HG03558 (cell line): Measurements from ENCODE around the gene UTS2B.

Experiments
- ATAC-seq: cut with Tn5 transposase; IDR thresholded peaks from one replicate; pipeline ENCODE4 v1.9.1; 2021; ENCODE audit warnings: moderate number of reproducible peaks; ENCODE audit not compliant: unreplicated experiment; ENCODE audit errors: extremely low read depth

The UTS2B gene

DNA sequence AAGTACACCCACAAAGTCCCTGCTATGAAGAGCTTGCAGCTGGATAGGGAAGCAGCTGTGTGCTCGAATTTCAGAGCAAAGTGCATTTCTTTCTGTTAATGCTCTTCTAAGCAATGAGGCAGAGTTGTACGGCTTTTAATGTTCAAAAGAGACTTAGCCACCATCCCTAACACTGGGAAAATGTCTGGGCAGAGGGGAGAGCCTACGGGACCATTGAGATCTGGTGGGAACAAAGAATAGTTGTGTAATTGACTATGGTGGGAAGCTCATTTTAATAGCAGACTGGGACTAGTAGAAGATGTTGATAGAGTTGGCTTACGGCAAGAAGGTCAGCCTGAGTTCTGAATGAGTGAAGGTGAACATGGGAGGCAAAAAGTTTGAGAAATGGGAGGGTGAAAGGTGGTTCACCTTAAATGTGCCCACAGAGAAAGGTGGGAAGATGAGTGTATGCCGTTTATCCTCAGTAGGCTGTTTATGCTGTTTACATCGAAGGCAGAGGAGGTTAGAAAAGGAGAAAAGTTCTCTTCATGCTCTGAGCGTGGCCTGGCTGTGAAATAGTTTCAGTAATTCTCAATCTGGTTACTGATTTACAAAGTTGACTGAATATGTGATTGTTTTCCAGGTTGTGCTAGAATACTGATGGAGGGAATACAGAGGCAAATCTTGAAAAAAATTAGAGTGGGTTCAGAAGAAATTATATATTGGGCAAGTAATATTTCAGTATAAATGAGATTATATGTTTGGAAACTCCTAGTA, 22.9 kb upstream of the UTS2B start:
- peak; percentile 23 for ATAC-seq

DNA sequence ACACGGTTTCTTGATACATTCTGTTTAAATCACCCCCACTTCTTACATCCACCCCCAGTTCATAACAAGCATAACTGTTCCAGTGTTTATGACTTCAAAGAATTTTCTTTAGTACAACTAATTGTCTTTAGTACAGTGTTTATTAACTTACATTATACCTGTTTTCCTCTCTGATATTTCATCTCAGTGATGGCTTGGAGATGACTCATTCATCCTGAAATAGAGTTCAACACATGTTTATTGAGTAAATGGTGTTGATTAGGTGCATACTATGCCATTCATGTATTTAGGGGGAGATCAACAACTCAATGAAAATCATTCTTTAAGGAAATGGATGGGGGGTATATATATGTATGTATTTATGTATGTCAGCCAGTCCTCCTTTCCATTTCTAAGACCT, 21.7 kb upstream of the UTS2B start:
- no peak for ATAC-seq

DNA sequence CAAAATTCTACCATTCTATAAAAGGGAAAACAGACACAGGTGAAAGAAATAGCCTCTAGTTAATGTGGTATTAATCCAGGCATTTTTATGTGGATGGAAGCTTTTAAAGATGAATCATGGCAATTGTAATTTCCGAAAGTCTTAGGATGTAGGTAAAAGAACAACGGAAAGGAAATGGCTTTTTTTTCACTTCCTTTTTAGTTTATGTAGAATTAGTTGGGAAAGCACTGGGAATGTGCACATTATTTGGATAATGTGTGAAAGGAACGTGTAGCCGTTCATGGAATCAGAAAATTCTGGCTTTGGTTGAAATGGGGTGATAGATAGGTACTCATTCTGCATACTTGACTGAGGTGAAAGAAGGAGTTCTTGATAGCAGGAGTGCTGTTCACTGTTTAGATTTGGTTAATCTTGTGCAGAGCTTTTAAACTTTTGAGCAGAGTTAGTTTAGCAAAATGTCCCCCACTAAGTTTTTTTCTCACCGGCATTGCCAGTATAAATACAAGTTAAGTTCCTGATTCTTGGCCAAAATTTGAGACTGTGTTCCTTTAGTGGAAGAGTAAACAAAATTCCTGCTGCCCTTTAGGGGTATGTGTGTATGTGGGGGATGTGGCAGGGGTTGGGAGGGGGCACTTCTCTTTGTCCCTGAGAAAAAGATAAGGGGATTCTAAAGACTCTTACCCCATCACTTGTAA, 20.2 kb upstream of the UTS2B start:
- no peak for ATAC-seq

DNA sequence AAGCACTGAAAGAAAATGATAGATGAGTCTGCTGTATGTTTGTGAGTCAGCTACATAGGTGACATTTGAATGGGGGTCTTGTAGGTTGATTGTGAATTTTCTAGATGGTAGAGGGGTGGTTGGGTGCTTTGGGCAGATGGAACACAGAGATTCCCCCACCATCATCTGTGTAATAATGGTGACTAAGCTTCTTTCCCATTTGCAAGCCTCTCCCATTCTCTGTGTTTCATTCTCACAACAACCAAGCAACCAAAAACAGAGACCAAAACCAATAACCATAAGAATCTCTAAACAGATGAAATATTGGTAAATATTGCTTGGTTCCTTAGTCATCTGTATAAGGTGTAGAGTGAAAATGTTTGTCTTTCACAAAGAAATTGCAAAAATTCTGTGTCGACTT, 17.8 kb upstream of the UTS2B start:
- ATAC-seq = no peak

DNA sequence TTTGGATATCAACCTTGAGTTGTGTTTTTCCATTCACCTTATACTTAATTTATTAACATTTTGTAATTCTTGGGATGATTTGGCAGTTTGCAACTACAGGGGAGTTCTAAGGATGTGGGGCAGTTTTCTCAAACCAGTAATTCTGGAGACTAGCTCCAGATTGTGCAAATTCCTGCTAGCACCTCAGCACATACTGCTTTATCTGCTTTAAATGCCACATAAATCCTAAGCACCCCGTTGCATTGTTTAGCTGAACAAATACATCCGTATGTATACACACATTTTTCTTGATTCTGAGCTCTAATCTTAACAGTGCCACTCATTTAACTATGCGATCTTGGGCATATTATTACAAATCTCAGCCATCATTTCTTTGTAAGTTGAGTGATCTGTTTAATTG, 16.9 kb upstream of the UTS2B start:
- ATAC-seq = no peak

DNA sequence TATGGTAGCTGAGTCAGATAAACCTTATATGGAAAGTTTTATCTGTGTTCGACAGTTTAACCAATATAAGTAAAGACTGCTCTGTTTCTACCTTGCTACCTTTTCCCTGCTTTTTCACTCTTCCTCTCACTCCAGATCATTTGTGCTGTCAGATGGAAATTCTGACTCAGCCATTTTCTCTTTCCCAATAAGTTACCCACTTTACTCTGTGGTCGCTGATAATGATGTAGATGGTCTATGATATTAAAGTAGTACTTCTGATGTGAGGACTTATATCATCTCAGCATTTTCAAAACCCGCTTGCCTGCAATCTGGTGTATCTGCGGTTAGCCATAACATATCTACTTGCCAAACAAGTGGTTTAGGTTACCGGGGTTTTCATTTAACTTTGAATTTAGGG, 15.0 kb upstream of the UTS2B start:
- ATAC-seq = no peak

DNA sequence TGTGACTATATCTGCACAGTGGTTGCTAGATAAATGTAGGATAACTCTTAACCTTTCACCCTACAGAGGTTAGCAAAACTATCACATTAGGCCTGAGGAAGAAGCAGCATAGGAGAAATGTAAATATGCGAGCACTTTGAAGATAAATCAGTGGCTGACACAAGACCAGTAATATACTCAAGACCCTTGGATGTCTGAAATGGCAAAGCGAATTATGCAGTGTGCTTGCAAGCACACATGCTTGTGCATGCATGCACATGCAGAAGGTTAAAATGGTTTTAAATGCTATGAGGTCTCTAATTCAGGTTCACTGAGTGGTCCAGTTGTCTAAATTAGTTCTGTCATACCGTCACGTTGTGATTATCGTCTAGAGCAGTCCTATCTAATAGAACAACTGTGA, 13.6 kb upstream of the UTS2B start:
- no peak for ATAC-seq

DNA sequence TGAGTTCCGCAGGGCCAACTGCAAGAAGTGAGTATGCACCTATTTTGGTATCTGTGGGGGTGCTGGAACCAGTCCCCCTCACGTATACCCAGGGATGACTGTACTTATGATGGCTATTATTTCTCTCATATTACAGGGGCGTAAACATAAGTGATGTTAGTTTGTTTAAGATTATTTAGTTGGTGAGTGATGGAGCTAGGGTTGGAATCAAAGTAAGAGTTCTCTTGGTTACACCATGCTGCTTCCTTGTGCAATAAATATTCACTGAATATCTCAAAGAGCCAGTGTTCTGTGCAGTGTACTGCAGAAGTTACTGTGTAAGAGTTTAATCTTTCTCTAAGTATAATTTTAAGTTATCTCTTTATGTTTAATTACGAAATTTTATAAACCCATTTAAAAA, 12.8 kb upstream of the UTS2B start:
- no peak for ATAC-seq

DNA sequence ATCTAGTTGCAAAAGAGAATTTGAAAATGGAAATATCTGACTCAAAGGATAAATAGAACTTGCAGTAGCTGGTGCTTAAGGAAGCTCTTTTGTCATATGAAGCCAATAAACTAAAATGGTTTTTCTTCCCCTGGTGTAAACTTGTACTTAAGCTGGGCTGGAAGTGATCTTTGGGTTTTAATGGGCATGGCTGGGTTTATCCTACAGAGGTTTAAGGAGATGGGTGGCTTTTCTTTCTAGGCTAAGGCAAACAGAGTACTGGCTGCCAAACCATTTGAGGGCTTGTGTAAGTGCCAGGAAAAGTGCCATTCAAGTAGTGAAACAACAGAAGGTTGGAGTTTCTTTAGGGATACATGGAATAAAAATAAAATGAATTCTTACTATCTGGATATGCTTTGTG, 12.1 kb upstream of the UTS2B start:
- no peak for ATAC-seq

DNA sequence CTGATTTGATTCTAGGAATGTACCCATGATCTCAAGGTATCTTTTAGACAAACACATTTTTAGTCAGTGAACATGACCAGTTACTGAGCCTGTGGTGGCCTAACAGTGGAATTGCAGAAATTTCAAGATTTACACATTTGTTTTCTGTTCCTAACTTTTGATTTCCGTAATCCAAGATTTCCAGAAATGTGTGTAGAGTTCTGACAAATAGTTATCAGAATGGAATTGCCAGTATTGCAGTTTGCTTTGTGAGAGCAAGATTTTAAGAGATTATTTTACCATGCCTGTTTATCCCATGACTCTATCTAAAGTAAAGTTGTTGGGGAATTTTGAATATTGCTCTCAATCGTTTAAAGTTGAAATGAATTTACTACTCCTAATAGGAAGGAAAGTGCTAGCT, 11.7 kb upstream of the UTS2B start:
- no peak for ATAC-seq

DNA sequence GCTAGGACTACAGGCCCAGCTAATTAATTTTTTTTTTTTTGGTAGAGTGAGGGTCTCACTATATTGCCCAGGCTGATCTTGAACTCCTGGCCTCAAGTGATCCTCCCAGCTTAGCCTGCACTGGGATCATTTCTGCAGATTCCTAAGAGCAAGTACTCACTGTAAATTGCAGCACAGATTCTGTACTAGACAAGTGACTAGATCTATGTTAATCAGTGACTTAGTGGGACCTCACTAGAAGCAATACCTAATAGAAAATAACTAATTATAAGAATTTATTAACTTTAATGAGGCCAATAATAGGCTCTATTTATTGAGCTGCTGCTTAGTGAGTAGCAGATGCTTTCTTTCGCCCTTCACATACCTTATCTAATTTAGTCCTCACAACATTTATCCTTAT, 10.6 kb upstream of the UTS2B start:
- ATAC-seq = no peak

DNA sequence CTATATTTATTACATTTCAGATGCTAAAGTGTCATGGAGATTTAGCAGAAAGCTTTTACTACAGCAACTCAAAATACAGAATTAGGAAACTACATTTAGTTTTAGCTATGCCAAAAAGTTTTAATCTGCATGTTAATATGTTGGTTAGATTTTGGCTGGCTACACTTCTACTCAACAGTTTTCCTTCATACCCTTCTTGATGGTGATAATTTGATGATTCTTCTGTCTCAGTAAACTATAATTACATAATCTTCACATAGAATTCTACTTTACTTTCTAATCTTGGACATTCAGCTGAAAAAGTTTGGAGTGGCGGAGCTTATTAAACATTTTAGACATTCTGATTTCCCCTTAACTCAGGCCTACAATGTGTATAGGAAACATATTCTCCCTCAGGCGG, 10.0 kb upstream of the UTS2B start:
- ATAC-seq = no peak

DNA sequence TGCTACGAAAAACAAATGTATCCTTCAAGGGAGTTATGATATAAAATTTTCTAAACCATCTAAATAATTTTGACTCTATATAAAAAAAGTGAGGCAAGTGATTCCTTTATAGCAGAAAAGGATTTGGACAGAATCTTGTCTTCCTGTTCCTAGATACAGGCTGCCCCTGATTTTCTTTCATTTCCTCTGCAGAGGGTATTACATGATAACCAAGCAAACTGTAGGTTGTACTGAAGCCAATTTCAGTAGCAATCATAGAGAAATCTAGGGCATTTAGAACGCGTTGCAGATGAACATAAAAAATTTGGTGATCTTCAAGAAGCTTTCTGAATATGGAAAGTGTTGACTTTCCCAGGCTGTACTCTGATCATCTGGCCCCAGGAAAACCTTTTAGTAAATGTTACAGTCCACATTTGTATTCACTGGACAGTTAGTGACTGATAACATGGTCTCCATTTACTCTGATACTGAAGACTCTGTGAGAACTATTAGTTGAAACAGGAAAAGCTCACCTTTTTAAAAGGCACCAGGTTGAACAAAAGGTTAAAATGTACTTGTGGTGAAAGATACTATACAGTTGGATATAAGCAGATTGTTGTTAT, 9.1 kb upstream of the UTS2B start:
- ATAC-seq = no peak

DNA sequence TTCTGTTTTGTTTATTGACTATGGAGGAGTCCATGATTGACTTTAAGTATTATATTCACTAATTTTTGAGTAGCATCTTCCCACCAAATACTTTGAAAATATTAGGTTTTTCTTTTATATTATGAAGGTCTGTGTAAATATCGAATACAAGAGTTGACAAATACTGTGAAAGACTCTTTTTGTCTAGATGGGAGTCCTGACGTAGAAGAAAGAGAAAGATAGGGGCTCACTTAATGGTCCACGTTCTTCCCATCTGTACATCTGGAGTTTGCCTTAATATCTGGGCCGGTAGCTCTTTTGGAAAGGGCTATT, 7.8 kb upstream of the UTS2B start:
- ATAC-seq = no peak

DNA sequence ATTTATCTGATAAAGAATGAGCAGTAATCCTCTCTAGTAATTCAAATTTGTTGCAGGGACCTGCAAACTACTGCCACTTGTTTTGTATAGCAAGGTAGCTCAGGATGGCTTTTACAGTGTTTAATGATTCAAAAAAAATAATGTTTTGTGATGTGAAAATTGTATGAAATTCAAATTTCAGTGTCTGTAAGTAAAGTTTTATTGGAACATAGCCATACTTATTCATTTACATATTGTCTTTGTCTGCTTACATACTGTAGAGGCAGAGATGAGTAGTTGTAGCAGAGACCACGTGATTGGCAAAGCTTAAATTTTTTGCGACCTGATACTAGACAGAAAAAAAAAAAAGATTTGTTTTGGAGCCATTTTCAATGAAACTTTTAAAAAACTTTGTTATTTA, 6.5 kb upstream of the UTS2B start:
- no peak for ATAC-seq

DNA sequence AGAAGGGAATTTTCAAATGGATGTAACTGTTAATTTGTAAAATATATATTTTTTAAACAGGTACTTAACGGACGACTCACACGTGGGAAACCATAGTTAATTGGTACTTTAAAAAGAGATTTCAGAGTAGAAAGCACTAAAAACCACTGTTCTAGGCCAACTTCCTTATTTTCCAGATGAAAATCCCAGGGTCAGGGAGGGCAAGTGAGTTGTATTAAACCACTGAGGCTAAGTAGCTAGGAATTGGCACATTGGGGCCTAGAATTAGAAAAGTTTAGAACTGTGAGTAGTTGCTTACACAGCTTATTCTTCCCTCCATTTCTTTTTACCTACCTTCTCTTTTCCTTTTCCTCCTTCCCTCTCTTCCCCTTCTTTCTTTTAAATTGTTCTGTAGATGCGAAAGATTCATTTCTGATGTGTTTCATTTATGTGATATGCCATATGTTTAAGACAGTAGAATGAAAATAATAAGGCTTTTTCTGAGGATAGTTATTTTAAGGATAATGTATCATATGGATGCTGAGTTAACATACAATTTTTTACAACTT, 4.1 kb upstream of the UTS2B start:
- ATAC-seq = no peak

DNA sequence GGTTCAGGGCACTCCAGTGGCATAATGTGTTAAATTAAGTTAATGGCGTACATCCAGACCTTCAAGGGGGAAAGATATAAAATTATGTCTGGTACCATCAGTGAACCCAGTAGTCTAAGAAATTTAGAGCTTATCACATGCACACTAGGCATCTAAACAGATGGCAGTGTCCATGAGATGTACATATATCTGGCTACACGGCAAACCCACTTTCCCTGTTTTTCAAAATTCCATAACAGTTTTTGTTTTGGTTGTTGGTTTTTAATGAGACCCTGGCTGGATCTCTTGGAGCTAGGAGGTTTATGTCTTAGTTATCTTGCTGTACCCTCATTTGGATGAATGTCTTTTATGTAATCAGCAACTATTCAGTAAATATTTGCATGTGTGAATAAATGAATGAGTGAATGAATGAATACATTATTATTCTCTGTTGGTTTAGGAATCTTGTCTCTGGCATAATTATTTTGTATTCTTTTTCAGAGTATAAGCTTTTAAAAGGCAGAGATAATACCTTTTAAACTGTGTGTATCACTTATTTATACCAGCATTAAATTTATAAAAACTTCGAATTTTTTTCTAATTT, 3.1 kb upstream of the UTS2B start:
- ATAC-seq = no peak

DNA sequence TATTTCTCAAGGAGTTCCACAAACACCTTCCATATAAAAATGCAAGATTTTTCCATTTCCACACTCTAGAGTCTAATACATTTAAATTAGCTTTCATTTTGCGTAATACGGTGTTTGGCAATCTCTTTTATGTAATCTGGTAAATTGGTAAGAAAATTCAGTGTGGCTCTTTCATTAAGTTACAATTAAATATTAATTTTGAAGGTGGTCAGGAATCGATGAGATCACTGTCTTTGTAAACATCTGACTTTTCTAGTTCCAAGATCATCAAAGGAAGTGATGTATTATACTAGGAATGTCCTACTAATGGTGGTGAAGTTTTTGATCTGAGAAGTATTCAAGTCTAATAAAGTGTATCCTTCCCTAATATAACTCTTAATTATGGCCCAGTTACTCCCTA, 1.1 kb upstream of the UTS2B start:
- ATAC-seq = no peak

DNA sequence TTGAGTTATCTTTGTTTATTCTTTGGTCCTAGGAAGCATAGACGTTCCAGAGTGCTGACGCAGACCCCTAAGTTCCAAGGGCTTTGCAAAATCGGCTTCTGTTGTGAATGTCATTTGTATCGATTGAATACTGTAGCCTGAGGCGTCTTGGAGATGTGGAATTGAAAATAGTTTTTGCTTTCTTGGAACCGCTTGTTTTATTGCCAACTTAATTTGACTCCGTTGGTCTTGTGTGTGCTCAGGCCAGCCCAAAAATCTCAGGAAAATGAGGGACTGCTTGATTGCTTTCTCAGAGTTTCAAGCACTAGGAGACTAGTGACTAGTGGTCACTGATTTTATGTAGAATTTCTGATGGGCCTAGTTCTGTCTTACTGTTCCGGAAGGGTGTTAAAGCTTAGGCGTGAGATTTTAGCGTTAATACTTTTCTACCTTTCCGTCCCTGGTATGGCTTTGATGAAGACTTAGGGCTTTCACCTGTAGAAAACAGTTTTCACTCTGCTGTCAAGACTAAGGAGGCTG, 263 bp upstream of the UTS2B start:
- ATAC-seq = no peak

DNA sequence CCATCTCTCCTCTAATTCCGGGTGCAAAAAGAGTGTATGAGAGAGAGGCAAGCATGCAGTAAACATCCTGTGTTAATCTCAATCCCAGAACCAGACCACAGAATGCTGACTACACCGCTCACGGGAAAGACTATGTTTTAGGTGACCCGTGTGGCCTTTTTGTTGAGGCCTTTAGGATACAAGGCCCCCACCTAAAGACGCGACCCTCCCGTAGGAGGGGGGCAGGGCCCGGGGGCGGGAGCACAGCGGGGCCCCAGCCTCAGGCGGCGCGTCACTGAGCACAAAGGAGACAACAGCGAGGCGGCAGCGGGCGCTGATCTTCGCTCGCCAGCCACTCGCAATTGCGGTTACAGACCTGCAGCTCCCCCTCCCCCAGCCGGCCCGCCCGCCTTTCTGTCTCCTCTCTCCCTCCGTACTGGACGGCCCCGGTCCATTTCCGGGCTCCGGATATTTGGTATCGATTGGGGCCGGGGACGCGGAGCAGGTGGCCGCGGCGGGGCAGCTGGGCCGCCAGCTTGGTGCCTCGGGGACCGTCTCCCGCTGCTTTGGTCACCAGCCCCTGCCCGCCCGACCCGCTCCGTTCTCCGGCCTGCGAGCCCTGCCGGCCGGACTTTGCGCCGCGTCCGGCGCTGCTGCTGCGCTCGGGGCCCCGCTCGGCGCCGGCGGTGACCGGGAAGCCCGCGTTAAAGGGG, 1.2 kb downstream of the UTS2B start, which contains the start of gene CCDC50:
Gene CCDC50 (plus strand): TSS at position 433 of the 692 bp plus-strand sequence. CDS start 281 bp downstream, outside the sequence.
- peak; percentile 42 for ATAC-seq
